HG02763 (cell line): ENCODE data around the gene CTTNBP2.

ENCODE experiments used
- ATAC-seq: cut with Tn5 transposase; IDR thresholded peaks from one replicate; pipeline ENCODE4 v1.9.1; 2021; ENCODE audit warnings: mild to moderate bottlenecking, moderate library complexity; ENCODE audit not compliant: unreplicated experiment

CTTNBP2 gene

DNA sequence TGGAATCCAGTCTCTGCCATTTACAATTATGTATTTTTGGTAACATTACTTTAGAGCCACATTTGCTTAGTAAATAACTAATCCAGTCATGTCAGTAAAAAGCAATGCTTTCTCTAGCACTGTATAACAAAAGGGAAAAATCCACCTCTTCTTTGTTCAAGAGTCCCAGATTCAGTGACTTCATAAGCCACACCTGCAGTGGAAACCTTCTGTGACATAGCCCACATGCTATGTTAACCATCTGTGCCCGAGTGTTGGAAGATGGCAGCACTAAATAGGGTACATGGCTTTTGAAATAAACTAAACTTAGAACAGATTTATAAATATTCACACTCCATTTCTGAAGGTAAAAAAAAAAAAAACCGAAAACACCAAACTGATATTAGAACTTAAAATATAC is 83.0 kb downstream of the CTTNBP2 start:
- no peak for ATAC-seq

DNA sequence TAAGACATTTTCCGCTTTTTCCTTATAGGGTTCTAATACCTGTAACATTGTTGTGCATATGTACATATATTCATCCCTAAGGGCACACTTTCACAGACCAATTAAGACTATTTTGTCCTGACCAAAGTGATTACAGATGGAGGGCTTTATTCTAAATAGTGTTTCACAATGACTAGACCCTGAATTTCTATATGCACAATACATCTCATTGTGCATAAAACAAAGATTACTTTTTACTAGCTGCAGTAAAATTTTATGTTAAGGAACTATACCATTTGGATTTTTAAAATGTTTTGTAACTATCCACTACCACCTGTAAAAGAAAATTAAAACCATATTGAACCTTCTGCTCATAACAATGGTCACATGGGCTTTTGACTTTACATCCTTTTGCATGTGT is 87.8 kb downstream of the CTTNBP2 start:
- no peak for ATAC-seq

GRCh38 chr7:117784315-117784714 is 88.9 kb downstream of the CTTNBP2 start:
- no peak for ATAC-seq

DNA sequence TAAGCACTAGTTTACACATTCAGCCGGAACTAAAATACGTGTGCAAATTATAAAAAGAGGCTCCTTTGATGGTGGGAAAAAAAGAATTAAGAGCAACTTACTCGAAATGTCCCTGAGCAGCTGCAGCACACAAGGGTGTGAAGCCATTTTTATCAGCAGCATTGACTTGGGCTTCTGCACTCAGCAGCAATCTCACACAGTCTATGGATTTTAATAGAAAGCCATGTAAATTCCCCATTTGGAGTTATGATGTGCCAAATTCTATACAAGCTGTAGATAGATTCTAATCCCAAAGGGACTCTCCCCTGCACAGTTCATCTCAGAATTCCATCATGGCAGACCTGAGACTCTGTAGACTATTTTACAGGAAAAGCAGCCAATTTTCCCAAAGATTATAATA is 90.5 kb downstream of the CTTNBP2 start:
- ATAC-seq: no peak

GRCh38 chr7:117781707-117782106 is 91.5 kb downstream of the CTTNBP2 start:
- no peak for ATAC-seq

GRCh38 chr7:117780832-117781231 is 92.4 kb downstream of the CTTNBP2 start:
- peak; percentile 86 for ATAC-seq

GRCh38 chr7:117777335-117778142 is 95.7 kb downstream of the CTTNBP2 start:
- no peak for ATAC-seq

- ATAC-seq: no peak
These were observed 97.0 kb downstream of the CTTNBP2 start for GRCh38 chr7:117776224-117776623.

GRCh38 chr7:117775801-117776200 is 97.4 kb downstream of the CTTNBP2 start:
- ATAC-seq: no peak

GRCh38 chr7:117774943-117775342 is 98.3 kb downstream of the CTTNBP2 start:
- no peak for ATAC-seq

DNA sequence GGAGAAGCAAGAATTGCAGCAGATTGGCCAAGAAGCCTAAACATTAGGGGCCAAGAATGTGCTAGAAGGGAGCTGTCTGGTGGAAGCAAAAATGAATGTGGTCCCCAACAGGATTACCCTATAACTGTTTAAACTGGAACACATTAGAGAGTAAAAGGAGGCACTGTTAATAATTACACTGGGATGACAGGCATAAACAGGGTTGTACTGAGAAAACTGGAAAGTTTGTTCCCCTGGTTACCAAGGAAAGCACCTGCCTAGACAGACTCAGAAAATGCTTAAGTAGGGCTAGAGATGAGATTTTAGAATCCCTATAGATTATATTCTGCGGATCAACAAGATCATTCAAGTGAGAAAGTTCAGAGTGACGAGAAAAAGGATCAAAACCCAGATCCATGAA is 100.8 kb downstream of the CTTNBP2 start:
- ATAC-seq: peak; percentile 38

GRCh38 chr7:117771756-117772155 is 101.5 kb downstream of the CTTNBP2 start:
- no peak for ATAC-seq

- no peak for ATAC-seq
These were observed 104.2 kb downstream of the CTTNBP2 start for GRCh38 chr7:117769085-117769484.

GRCh38 chr7:117767951-117768350 is 105.3 kb downstream of the CTTNBP2 start:
- no peak for ATAC-seq

- ATAC-seq: no peak
These were observed 106.3 kb downstream of the CTTNBP2 start for GRCh38 chr7:117766913-117767312.

GRCh38 chr7:117764031-117764430 is 109.2 kb downstream of the CTTNBP2 start:
- ATAC-seq: no peak

DNA sequence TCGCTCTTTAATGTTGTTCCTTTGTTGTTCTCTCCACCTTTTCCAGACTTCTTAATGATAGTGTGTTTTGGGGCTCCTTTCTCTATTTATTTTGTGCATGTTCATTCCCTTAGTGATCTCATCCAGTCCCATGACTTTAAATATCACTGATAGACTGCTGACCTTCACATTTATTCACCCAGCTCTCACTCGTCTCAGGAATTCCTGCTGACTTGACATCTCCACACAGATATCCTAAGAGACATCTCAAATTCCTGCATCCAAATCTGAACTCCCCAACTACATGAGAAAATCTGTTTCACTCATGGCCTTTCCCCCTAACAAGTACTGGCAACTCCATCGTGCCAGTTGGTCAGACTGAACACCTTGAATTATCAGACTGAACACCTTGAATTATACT is 111.2 kb downstream of the CTTNBP2 start:
- ATAC-seq: no peak

DNA sequence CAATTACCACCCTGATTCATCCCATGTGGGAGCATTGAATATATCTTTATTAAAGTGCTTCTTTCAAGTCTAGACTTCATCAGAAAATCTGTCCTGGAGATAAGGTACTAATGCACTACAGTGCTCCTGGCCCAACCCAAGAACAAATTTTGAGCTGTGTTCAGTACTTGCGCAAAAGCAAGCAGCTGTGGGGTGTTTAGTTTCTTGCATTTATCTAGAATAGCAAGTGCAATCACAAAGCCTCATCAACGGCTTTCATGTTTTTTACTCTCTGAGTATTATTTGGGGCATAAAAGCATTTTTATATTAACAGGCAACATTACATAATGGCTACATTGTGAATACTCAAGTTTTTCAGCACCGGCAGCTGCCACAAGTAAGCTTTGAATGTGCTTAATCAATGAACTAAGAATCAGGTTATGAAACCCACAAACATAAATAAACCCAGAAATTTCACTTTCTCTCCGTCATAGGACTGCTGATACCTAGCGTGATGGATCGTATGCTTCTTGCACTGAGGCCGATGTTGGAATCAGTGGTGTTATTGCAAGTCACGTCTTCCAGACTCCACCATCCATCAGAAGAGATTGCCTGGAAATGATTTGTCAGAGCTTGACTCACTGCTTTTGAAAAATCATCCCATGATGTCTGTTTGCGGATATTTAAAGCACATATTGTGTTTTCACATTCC is 113.1 kb downstream of the CTTNBP2 start:
- no peak for ATAC-seq

GRCh38 chr7:117757440-117757839 is 115.8 kb downstream of the CTTNBP2 start:
- ATAC-seq: no peak

DNA sequence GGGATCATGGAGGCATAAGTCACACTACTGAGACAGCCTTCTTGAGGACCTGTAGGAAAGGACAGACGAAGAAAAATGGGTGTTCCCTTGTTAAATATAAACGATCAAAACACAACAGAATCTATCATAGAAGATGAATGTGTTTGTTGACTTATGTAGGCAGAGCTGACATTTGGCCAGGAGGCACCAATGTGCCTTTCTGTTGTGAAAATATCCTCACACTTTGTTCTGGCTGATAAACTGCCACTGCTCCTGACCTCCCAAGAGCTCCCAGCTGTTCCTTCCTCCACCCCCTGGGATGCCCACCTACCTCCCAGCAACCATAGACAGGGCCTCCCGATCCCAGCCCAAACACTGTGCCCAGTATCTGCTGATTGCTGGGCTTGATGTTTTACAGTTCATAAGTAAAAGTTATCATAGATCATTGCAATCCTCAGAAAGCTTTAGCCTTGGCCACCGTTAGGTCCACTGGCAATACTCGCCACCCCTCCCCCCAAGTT is 116.6 kb downstream of the CTTNBP2 start:
- no peak for ATAC-seq

DNA sequence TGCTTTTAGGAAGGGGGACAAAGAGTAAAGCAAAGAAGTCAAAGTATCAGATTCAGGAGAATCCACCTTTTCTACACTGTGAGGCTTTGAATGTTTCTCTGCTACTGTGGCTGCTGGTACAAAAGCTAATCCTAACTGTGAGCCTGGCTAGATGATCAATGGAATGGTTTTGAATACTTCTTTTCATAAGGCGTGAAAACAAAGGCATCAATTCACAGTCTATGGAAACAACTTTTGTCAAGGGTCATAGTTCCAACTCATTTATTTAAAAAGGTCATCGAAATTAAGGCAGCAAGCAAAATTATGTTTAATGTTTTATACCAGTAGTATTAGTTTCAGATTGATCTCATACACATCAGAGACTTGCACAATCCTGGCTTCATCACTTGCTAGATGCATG is 118.1 kb downstream of the CTTNBP2 start:
- no peak for ATAC-seq

DNA sequence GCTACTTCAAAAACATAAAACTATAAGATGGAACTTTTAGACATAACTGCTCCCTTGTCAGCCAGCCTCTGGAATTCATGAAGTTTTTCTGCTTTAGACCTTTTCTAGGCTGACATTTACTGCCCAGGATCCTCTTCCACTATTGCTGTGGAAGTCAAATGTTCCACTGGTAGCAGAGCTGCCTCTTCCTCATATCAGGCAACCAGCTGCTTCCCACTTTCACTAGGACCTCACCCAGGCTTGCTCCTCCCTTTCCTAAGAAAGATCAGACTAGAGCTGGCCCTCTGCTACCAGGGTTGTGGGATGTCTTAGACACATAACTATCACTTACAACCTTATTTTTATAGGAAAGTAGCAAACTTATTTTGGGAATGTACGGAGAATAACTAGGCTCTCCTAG is 121.5 kb downstream of the CTTNBP2 start:
- ATAC-seq: no peak
